DND-41 (cell line): ENCODE measurements around the gene UNC5C.

Experiments
- ATAC-seq: fragments of 200-7000 bp; cut with Tn5 transposase; 3 replicates; pipeline ENCODE4 v1.9.1; 2021; ENCODE audit warnings: low read depth; ENCODE audit not compliant: insufficient read depth
- DNase-seq: peaks from one replicate; pipeline ENCODE4 v3.0.0-alpha.2; 2020
- H2AFZ ChIP-seq: 2 replicates; pipeline ENCODE4 v1.6.0; 2012; ENCODE audit warnings: low read depth, low read length
- H3K27ac ChIP-seq: 2 replicates; pipeline ENCODE4 v1.5.1; 2012; ENCODE audit warnings: low read length, inconsistent platforms
- H3K27me3 ChIP-seq: fragments of 200-600 bp; sonication (generic); 2 replicates; pipeline ENCODE4 v1.6.0; 2012; ENCODE audit warnings: low read length, mild to moderate bottlenecking, inconsistent platforms; ENCODE audit not compliant: insufficient read depth, poor library complexity
- H3K36me3 ChIP-seq: 2 replicates; pipeline ENCODE4 v1.5.1; 2012; ENCODE audit warnings: low read length, inconsistent platforms; ENCODE audit not compliant: insufficient read depth
- H3K4me1 ChIP-seq: 2 replicates; pipeline ENCODE4 v1.5.1; 2012; ENCODE audit warnings: mild to moderate bottlenecking, low read length; ENCODE audit not compliant: insufficient read depth
- H3K4me2 ChIP-seq: 2 replicates; pipeline ENCODE4 v1.6.0; 2012; ENCODE audit warnings: mild to moderate bottlenecking, moderate library complexity, low read length, inconsistent platforms; ENCODE audit not compliant: insufficient read depth
- H3K4me3 ChIP-seq, 2 experiments: fragments of 200-600 bp in 1 of 2; shearing (Covaris generic) in 1 of 2; 2 replicates each; pipeline ENCODE4 v1.5.1; 2012 to 2016; ENCODE audit warnings: inconsistent platforms in 2 of 2, low read length in 2 of 2, mild to moderate bottlenecking in 2 of 2, low read depth in 1 of 2, moderate library complexity in 1 of 2
- H3K79me2 ChIP-seq: 2 replicates; pipeline ENCODE4 v1.6.0; 2012; ENCODE audit warnings: low read length, inconsistent platforms; ENCODE audit not compliant: insufficient read depth
- H3K9ac ChIP-seq: 2 replicates; pipeline ENCODE4 v1.6.0; 2012; ENCODE audit warnings: low read depth, mild to moderate bottlenecking, inconsistent platforms, low read length, moderate library complexity
- H3K9me3 ChIP-seq: 2 replicates; pipeline ENCODE4 v1.5.1; 2012; ENCODE audit warnings: low read length, moderate library complexity, mild to moderate bottlenecking, inconsistent platforms; ENCODE audit not compliant: insufficient read depth, severe bottlenecking
- H4K20me1 ChIP-seq: 2 replicates; pipeline ENCODE4 v1.6.0; 2012; ENCODE audit warnings: low read length; ENCODE audit not compliant: insufficient read depth
- CTCF ChIP-seq: IDR thresholded peaks from 2 replicates; pipeline ENCODE4 v1.5.1; 2012; ENCODE audit warnings: borderline replicate concordance, low read length, moderate library complexity, mild to moderate bottlenecking; ENCODE audit not compliant: poor library complexity, severe bottlenecking; ENCODE audit errors: extremely low read depth
- EZH2 ChIP-seq: IDR thresholded peaks from 3 replicates; pipeline ENCODE4 v1.6.1; 2012; ENCODE audit warnings: borderline replicate concordance, low read depth, mild to moderate bottlenecking, moderate library complexity, low read length, inconsistent platforms; ENCODE audit not compliant: severe bottlenecking

Gene UNC5C

GRCh38 chr4:95360906-95361695 lies 187.7 kb downstream of the UNC5C start:
- Histone ChIP-seq H3K4me1 (no peaks in the 10 kb centered on the region), H3K79me2 (no peaks in the 10 kb centered on the region), H3K27ac (no peak overlapping the region), H3K4me2 (no peak overlapping the region), H4K20me1 (no peaks in the 10 kb centered on the region), H2AFZ (no peak overlapping the region), H3K36me3 (no peaks in the 10 kb centered on the region), H3K9ac (no peak overlapping the region), H3K9me3 (no peaks in the 10 kb centered on the region), H3K27me3 (no peaks in the 10 kb centered on the region), H3K4me3 (no peak overlapping the region)
- DNase-seq (no peak), ATAC-seq (no peak)
- TF ChIP-seq CTCF (no peak), EZH2 (no peak)

DNA sequence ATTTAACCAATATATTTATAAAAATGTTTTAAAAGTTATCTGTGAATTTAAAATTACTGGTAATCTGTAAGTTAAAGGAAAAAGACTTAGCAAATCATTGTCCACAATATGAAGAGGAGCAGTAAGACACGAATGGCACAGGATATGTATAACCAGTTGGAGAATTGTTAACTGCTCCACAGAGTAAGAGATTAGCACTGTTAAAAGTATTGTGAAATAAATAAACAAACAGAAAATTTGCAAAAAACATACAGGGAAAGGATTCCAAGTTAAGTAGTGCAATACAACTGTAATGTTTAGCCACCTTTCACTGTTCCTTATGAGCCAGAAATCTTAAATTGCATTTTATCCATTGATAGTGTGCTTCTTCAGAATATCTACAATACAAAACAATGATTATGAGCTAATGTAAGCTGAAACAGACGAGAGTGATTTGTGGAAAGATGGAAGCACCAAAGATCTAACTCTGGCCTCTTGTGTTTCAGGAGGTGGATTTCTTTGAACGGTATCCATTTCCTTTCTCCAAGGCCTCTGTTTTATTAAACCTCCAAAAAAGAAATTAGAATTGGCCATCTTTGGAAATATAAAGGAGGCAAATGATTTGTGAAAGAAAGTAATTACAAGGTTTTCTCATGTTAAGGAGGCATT lies 188.4 kb downstream of the UNC5C start:
- H3K36me3 ChIP-seq = no peaks in the 10 kb centered on the region
- H3K4me2 ChIP-seq = no peak overlapping the region
- H4K20me1 ChIP-seq = no peaks in the 10 kb centered on the region
- no peak for DNase-seq
- H3K9ac ChIP-seq = no peak overlapping the region
- H2AFZ ChIP-seq = peak overlapping the region; percentile 37; the same call in 1 of the 2 replicates
- no peak overlapping the region for H3K4me3 ChIP-seq
- ATAC-seq = no peak
- H3K27me3 ChIP-seq = no peaks in the 10 kb centered on the region
- no peaks in the 10 kb centered on the region for H3K4me1 ChIP-seq
- H3K27ac ChIP-seq = no peak overlapping the region
- TF ChIP-seq EZH2 (no peak), CTCF (no peak)
- H3K79me2 ChIP-seq = no peaks in the 10 kb centered on the region
- H3K9me3 ChIP-seq = no peaks in the 10 kb centered on the region

GRCh38 chr4:95358421-95358820 lies 190.4 kb downstream of the UNC5C start:
- Histone ChIP-seq H3K27me3 (no peaks in the 10 kb centered on the region), H3K27ac (no peak overlapping the region), H3K9me3 (no peaks in the 10 kb centered on the region), H3K4me1 (no peaks in the 10 kb centered on the region), H3K4me3 (no peak overlapping the region), H4K20me1 (no peaks in the 10 kb centered on the region), H3K9ac (no peak overlapping the region), H3K4me2 (no peak overlapping the region), H3K79me2 (no peaks in the 10 kb centered on the region), H2AFZ (no peak overlapping the region), H3K36me3 (no peaks in the 10 kb centered on the region)
- DNase-seq (no peak), ATAC-seq (no peak)
- no peak for TF ChIP-seq CTCF
- TF ChIP-seq EZH2 = no peak
